ENCODE data around the gene TMEM200A. TPM values are rescaled to one million over a fixed set of nuclear protein-coding genes. Genes with fewer than 3 reads are reported as not detected.

Gene TMEM200A
- total RNA-seq, 4 donors from 2014 or later: 0.42 to 1.0 (median 0.82) TPM

- TF ChIP-seq POLR2AphosphoS5 (IDR thresholded peaks at IDR 0.05) (no peak), CTCF (IDR thresholded peaks at IDR 0.05) (no peak), POLR2A (IDR thresholded peaks at IDR 0.05; ENCODE audit: low read depth) (no peak), EP300 (IDR thresholded peaks at IDR 0.05) (no peak)
- H3K36me3 ChIP-seq: no peaks in the 10 kb centered on the region
- H3K9me3 ChIP-seq: no peaks in the 10 kb centered on the region
- no peaks in the 10 kb centered on the region for H3K4me1 ChIP-seq
- intact Hi-C loops (cut with DNase I): no loop called here
- H3K4me3 ChIP-seq: no peak overlapping the region
- H3K27me3 ChIP-seq: no peaks in the 10 kb centered on the region
- WGBS: 91% methylated on average over 3 of the region's 3 CpGs
- no peak overlapping the region for H3K27ac ChIP-seq (replicated peaks in 1 of 4)
- no peak for DNase-seq (ENCODE audit: extremely low spot score)
Observed at GRCh38 chr6:130390890-130391289, 25.1 kb downstream of the TMEM200A start.

GRCh38 chr6:130393306-130393705, 27.5 kb downstream of the TMEM200A start:
- no peaks in the 10 kb centered on the region for H3K36me3 ChIP-seq
- TF ChIP-seq POLR2A (IDR thresholded peaks at IDR 0.05; ENCODE audit: low read depth) (no peak), POLR2AphosphoS5 (IDR thresholded peaks at IDR 0.05) (no peak), EP300 (IDR thresholded peaks at IDR 0.05) (no peak), CTCF (IDR thresholded peaks at IDR 0.05) (no peak)
- DNase-seq (ENCODE audit: extremely low spot score): no peak
- no peaks in the 10 kb centered on the region for H3K9me3 ChIP-seq
- no peak overlapping the region for H3K27ac ChIP-seq (replicated peaks in 1 of 4)
- intact Hi-C loops (cut with DNase I): no loop called here
- 90% methylated on average over 6 of the region's 6 CpGs for WGBS
- no peaks in the 10 kb centered on the region for H3K27me3 ChIP-seq
- H3K4me3 ChIP-seq: no peak overlapping the region
- H3K4me1 ChIP-seq: no peaks in the 10 kb centered on the region

GRCh38 chr6:130394246-130394645, 28.4 kb downstream of the TMEM200A start:
- WGBS: 50% methylated on average over 5 of the region's 5 CpGs
- DNase-seq (ENCODE audit: extremely low spot score): no peak
- H3K36me3 ChIP-seq: no peaks in the 10 kb centered on the region
- H3K27ac ChIP-seq (replicated peaks in 1 of 4): no peak overlapping the region
- H3K4me1 ChIP-seq: no peaks in the 10 kb centered on the region
- H3K4me3 ChIP-seq: no peak overlapping the region
- TF ChIP-seq POLR2AphosphoS5 (IDR thresholded peaks at IDR 0.05): no peak
- no peak for TF ChIP-seq CTCF (IDR thresholded peaks at IDR 0.05)
- TF ChIP-seq EP300 (IDR thresholded peaks at IDR 0.05): no peak
- TF ChIP-seq POLR2A (IDR thresholded peaks at IDR 0.05; ENCODE audit: low read depth): no peak
- H3K9me3 ChIP-seq: no peaks in the 10 kb centered on the region
- H3K27me3 ChIP-seq: no peaks in the 10 kb centered on the region
- intact Hi-C loops (cut with DNase I): no loop called here

GRCh38 chr6:130395164-130395563, 29.3 kb downstream of the TMEM200A start:
- Histone ChIP-seq H3K9me3 (no peaks in the 10 kb centered on the region), H3K4me3 (no peak overlapping the region), H3K36me3 (no peaks in the 10 kb centered on the region), H3K27ac (replicated peaks in 1 of 4) (no peak overlapping the region), H3K27me3 (no peaks in the 10 kb centered on the region), H3K4me1 (no peaks in the 10 kb centered on the region)
- no peak for DNase-seq (ENCODE audit: extremely low spot score)
- TF ChIP-seq CTCF (IDR thresholded peaks at IDR 0.05) (no peak), EP300 (IDR thresholded peaks at IDR 0.05) (no peak), POLR2A (IDR thresholded peaks at IDR 0.05; ENCODE audit: low read depth) (no peak), POLR2AphosphoS5 (IDR thresholded peaks at IDR 0.05) (no peak)
- WGBS: 86% methylated on average over 5 of the region's 5 CpGs
- intact Hi-C loops (cut with DNase I): no loop called here

- TF ChIP-seq POLR2A (IDR thresholded peaks at IDR 0.05; ENCODE audit: low read depth): no peak
- TF ChIP-seq EP300 (IDR thresholded peaks at IDR 0.05): no peak
- H3K36me3 ChIP-seq: no peaks in the 10 kb centered on the region
- H3K27me3 ChIP-seq: no peaks in the 10 kb centered on the region
- intact Hi-C loops (cut with DNase I): no loop called here
- no peaks in the 10 kb centered on the region for H3K9me3 ChIP-seq
- H3K27ac ChIP-seq (replicated peaks in 1 of 4): no peak overlapping the region
- H3K4me1 ChIP-seq: no peaks in the 10 kb centered on the region
- peak overlapping the region in 1 of 4 donors; percentile 15 for H3K4me3 ChIP-seq
- 33% methylated on average over 2 of the region's 2 CpGs for WGBS
- DNase-seq (ENCODE audit: extremely low spot score): no peak
Observed at GRCh38 chr6:130396722-130397121, 30.9 kb downstream of the TMEM200A start.
